HEK293T (cell line): ENCODE data around the gene KRTAP10-5.

ENCODE experiments used
- ARNT ChIP-seq: fragments of 450-650 bp; IDR thresholded peaks from 2 replicates; pipeline ENCODE4 v1.6.1; 2017; ENCODE audit warnings: mild to moderate bottlenecking
- BHLHE40 ChIP-seq: fragments of 450-650 bp; IDR thresholded peaks from 2 replicates; pipeline ENCODE4 v1.6.1; 2016; ENCODE audit warnings: mild to moderate bottlenecking, moderate library complexity, borderline replicate concordance
- CTBP1 ChIP-seq: fragments of 450-650 bp; IDR thresholded peaks from 2 replicates; pipeline ENCODE4 v1.6.1; 2016; ENCODE audit warnings: borderline replicate concordance
- ELF4 ChIP-seq: fragments of 450-650 bp; IDR thresholded peaks from 2 replicates; pipeline ENCODE4 v1.6.1; 2017; ENCODE audit warnings: antibody characterized with exemption
- FOXK2 ChIP-seq: fragments of 450-650 bp; IDR thresholded peaks from 2 replicates; pipeline ENCODE4 v1.6.1; 2016; ENCODE audit warnings: mild to moderate bottlenecking
- FOXM1 ChIP-seq: fragments of 450-650 bp; IDR thresholded peaks from 2 replicates; pipeline ENCODE4 v1.6.1; 2017; ENCODE audit warnings: mild to moderate bottlenecking, borderline replicate concordance
- HDGF ChIP-seq: fragments of 450-650 bp; IDR thresholded peaks from 2 replicates; pipeline ENCODE4 v1.6.1; 2017; ENCODE audit warnings: antibody characterized with exemption, borderline replicate concordance
- LEF1 ChIP-seq: fragments of 450-650 bp; IDR thresholded peaks from 2 replicates; pipeline ENCODE4 v1.6.1; 2017; ENCODE audit warnings: mild to moderate bottlenecking, borderline replicate concordance
- NFRKB ChIP-seq: fragments of 450-650 bp; IDR thresholded peaks from 2 replicates; pipeline ENCODE4 v1.6.1; 2016; ENCODE audit warnings: mild to moderate bottlenecking, moderate library complexity
- SP1 ChIP-seq: fragments of 450-650 bp; IDR thresholded peaks from 2 replicates; pipeline ENCODE4 v1.6.1; 2017
- SUZ12 ChIP-seq: fragments of 450-650 bp; IDR thresholded peaks from 2 replicates; pipeline ENCODE4 v1.6.1; 2016; ENCODE audit warnings: mild to moderate bottlenecking
- TARDBP ChIP-seq: fragments of 450-650 bp; IDR thresholded peaks from 2 replicates; pipeline ENCODE4 v1.6.1; 2016
- ZNF384 ChIP-seq: fragments of 450-650 bp; IDR thresholded peaks from 2 replicates; pipeline ENCODE4 v1.6.1; 2016
- TF ChIP-seq, protein P1 (sequence below): fragments of 450-650 bp; IDR thresholded peaks from 2 replicates; pipeline ENCODE4 v1.6.1; 2016

DNA sequence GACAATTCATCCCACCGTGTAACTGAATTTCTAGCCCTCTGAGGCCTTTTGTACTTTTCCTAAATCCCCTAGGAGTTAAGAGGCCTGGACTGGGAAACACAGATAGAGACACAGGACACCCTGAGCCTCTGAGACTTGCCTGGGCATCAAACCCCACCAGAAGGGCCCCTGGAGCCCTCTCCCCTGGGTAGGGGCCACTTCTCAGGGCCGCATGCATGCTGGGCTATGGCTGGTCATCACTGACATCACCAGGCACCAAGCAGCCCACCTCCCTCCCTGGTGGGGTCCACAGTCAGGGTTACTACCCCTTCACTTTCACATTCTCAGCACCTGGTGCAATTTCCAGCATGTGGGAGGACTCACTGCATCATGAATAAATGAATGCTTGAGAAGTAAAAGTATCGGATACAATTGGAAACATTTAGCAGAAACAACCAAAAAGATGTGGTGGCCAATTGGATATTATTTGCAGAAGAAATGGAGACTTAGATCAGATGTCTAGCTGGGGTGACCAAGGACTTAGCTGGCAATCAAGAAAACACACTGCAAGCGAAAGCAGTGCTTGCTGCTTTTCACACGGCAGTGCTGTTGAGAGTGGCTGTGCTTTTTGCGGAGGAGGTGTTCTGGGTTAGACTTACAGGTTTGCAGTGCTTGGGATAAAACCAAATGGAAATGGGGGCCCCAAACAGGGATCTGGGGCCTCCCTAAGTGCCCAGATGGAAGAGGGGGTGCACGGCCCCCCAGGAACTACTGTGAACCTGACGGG lies 19.0 kb upstream of the KRTAP10-5 start:
- TF ChIP-seq NFRKB (no peak), HDGF (no peak), ZNF384 (no peak), BHLHE40 (no peak), FOXM1 (no peak), CTBP1 (no peak), ELF4 (no peak), TARDBP (no peak), SP1 (no peak), SUZ12 (no peak), ARNT (no peak), FOXK2 (no peak), LEF1 (no peak)
- TF ChIP-seq, protein P1, sequence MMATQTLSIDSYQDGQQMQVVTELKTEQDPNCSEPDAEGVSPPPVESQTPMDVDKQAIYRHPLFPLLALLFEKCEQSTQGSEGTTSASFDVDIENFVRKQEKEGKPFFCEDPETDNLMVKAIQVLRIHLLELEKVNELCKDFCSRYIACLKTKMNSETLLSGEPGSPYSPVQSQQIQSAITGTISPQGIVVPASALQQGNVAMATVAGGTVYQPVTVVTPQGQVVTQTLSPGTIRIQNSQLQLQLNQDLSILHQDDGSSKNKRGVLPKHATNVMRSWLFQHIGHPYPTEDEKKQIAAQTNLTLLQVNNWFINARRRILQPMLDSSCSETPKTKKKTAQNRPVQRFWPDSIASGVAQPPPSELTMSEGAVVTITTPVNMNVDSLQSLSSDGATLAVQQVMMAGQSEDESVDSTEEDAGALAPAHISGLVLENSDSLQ: no peak
